ENCODE measurements around the gene ATXN10. TPM values are rescaled to one million over a fixed set of nuclear protein-coding genes. Genes with fewer than 3 reads are reported as not detected.

The ATXN10 gene
- total and polyA plus RNA-seq, 12 donors = 11.8 to 169 (median 142) TPM

DNA sequence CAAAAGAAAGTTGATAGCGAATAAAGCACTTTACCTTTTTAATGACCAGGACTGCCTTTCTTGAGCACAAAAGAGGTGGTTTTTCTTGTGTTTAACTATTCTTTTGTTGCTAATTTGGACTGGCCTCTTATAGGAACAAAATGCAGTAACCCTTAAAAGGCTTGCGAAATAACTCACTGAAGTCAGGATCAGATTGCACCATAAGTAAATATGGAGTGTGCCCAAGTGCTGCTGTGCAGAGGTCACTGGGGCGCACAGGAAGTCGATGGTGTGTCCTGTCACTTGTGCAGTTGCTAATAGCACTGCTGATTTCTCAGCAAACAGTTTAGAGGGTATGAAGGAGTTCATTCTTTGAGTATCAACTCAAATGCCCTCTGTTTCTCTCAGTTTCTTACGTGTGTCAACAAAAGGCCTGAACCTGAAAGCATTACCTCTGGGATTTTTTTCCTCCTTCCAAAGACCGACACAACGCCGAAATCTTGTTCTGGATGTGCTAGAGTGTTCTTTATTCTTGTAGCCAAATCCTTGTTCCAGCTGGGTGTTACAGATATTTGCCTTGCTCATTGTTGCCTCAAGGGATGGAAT, 71.3 kb downstream of the ATXN10 start:
- H3K4me1 ChIP-seq = peaks cover 0 to 21% (median 18%) of the 10 kb centered on the region in 9 donors
- H3K4me3 ChIP-seq = no peak overlapping the region
- no peaks in the 10 kb centered on the region for H3K9me3 ChIP-seq
- WGBS, 2 donors = 84 to 94% methylated on average over 8 of the region's 8 CpGs
- peaks cover 0 to 71% (median 35%) of the 10 kb centered on the region in 9 donors for H3K36me3 ChIP-seq
- DNase-seq (no peak), ATAC-seq (peak in 1 of 8 donors; percentile 73)
- TF ChIP-seq, protein P1, sequence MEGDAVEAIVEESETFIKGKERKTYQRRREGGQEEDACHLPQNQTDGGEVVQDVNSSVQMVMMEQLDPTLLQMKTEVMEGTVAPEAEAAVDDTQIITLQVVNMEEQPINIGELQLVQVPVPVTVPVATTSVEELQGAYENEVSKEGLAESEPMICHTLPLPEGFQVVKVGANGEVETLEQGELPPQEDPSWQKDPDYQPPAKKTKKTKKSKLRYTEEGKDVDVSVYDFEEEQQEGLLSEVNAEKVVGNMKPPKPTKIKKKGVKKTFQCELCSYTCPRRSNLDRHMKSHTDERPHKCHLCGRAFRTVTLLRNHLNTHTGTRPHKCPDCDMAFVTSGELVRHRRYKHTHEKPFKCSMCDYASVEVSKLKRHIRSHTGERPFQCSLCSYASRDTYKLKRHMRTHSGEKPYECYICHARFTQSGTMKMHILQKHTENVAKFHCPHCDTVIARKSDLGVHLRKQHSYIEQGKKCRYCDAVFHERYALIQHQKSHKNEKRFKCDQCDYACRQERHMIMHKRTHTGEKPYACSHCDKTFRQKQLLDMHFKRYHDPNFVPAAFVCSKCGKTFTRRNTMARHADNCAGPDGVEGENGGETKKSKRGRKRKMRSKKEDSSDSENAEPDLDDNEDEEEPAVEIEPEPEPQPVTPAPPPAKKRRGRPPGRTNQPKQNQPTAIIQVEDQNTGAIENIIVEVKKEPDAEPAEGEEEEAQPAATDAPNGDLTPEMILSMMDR (IDR thresholded peaks at IDR 0.05) = no peak
- H3K27me3 ChIP-seq = no peaks in the 10 kb centered on the region
- peak overlapping the region in 2 of 10 donors; percentile 22 to 57 for H3K27ac ChIP-seq
- intact Hi-C loops (cut with DNase I) = no loop called here

DNA sequence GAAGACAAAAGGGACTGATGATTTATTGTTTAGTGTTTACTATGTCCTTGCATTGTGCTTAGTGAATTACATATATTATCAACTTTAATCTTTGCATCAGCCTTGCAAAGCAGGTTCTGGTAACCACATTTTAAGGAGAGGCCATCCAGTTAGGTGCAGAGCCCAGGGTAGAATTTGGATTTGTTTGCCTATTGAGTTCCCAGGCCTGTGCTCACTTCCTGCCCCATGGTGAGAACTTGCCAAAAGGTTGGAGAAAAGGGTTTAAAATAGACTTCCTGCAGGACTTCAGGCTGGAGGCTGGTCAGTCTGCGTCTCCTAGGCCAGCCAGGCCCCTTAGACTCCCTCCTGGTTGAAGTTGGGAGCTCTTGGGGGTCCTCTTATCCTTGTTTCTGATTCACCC, 72.1 kb downstream of the ATXN10 start:
- no peaks in the 10 kb centered on the region for H3K27me3 ChIP-seq
- intact Hi-C loops (cut with DNase I) = no loop called here
- peak in 1 of 2 donors; percentile 12 for DNase-seq

DNA sequence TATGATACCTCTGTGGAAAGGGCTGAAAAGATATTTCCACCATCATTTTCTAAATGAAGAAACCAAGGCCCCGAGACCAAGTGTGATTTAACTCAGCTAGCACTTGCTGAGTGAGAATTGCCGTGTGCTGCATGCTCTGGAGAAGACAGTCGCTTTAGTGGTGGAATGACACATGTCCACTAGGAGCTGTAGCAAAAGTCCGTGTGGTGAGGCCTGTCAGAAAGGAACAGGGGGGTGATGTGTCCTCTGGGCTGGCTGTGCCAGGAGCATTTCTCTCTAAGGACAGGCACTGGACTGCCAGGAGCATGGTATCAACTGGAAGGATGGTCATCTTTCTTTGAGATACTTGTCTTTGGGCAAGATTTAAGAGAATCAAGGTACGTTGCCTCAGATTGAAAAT, 72.8 kb downstream of the ATXN10 start:
- intact Hi-C loops (cut with DNase I) = no loop called here
- Histone ChIP-seq H3K9me3 (no peaks in the 10 kb centered on the region), H3K4me3 (no peak overlapping the region), H3K27ac (no peak overlapping the region), H3K4me1 (peaks cover 0 to 21% (median 18%) of the 10 kb centered on the region in 9 donors), H3K36me3 (peaks cover 0 to 66% (median 25%) of the 10 kb centered on the region in 9 donors), H3K27me3 (no peaks in the 10 kb centered on the region)
- ATAC-seq = no peak
- TF ChIP-seq, protein P1 (IDR thresholded peaks at IDR 0.05) = no peak
- DNase-seq = no peak
- WGBS, 2 donors = 67 to 79% methylated on average over 5 of the region's 5 CpGs

More for the DNA sequence above, 72.1 kb downstream of the ATXN10 start:
- H3K4me1 ChIP-seq = peaks cover 0 to 21% (median 18%) of the 10 kb centered on the region in 9 donors
- no peaks in the 10 kb centered on the region for H3K9me3 ChIP-seq
- TF ChIP-seq, protein P1 (IDR thresholded peaks at IDR 0.05) = no peak
- 52 to 81% methylated on average over 1 of the region's 1 CpG for WGBS, 2 donors
- H3K4me3 ChIP-seq = no peak overlapping the region
- H3K27ac ChIP-seq = peak overlapping the region in 1 of 10 donors; percentile 57
- H3K36me3 ChIP-seq = peaks cover 0 to 66% (median 32%) of the 10 kb centered on the region in 9 donors
- ATAC-seq = peak in 5 of 8 donors; percentile 38 to 79 (median 62)

DNA sequence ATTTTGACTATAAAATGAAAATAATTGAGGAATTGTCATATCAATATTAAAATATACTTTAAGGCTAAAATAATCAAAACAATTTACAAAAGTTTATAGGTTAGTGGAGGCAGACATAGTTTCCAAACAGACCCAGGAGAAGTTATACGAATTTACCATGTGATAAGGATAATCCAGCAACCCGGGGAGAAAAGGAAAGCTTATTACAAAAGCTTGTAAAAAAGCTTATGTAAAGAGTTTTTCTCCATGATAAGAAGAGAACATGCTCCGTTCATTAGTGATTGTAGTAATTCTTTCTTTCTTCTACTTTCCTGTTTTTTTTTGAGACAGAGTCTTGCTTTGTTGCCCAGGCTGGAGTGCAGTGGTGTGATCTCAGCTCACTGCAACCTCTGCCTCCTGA, 79.0 kb downstream of the ATXN10 start:
- TF ChIP-seq, protein P1 (IDR thresholded peaks at IDR 0.05) = no peak
- Histone ChIP-seq H3K27ac (no peak overlapping the region), H3K4me3 (no peak overlapping the region), H3K4me1 (peaks cover 0 to 8% (median 0%) of the 10 kb centered on the region in 9 donors), H3K9me3 (no peaks in the 10 kb centered on the region), H3K36me3 (peaks cover 0 to 46% (median 0%) of the 10 kb centered on the region in 9 donors), H3K27me3 (no peaks in the 10 kb centered on the region)
- intact Hi-C loops (cut with DNase I) = no loop called here
- DNase-seq = no peak
- ATAC-seq = no peak
- 81 to 91% methylated on average over 3 of the region's 3 CpGs for WGBS, 2 donors
